Measurements from ENCODE around the gene PLVAP.

The PLVAP gene, protein sequence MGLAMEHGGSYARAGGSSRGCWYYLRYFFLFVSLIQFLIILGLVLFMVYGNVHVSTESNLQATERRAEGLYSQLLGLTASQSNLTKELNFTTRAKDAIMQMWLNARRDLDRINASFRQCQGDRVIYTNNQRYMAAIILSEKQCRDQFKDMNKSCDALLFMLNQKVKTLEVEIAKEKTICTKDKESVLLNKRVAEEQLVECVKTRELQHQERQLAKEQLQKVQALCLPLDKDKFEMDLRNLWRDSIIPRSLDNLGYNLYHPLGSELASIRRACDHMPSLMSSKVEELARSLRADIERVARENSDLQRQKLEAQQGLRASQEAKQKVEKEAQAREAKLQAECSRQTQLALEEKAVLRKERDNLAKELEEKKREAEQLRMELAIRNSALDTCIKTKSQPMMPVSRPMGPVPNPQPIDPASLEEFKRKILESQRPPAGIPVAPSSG

DNA sequence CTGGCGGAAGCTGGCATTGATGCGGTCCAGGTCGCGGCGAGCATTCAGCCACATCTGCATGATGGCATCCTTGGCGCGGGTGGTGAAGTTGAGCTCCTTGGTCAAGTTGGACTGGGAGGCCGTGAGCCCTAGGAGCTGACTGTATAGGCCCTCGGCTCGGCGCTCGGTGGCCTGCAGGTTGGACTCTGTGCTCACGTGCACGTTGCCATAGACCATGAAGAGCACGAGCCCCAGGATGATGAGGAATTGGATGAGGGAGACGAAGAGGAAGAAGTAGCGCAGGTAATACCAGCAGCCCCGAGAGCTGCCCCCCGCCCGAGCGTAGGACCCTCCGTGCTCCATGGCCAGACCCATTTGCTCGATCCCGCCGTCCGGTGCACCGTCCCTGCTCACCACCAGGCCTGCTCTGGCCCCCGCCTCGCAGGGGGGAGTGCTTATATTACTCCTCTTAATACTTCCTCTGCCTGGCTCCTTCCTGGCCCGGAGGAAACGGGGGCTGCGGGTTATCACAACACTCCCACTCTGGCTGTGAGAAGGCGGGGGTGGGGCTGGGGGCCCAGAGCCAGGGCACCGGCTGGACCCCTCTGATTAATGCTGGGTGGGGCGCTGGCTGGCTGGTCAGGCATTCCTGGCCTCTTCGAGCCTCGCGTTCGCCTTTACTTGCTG lies at the start of gene PLVAP:
PLVAP (minus strand) TSS at position 408 of the 666 bp plus-strand sequence; CDS start at position 354, 54 bp downstream.
- Mint-ChIP-seq H3K9me3 (no peaks in the 10 kb centered on the region), H3K27me3 (peaks cover 59% of the 10 kb centered on the region), H3K4me1 (peaks cover 20% of the 10 kb centered on the region), H3K4me3 (no peak within 1 kb of the TSS), H3K36me3 (no peaks in the 10 kb centered on the region), H3K27ac (no peak within 1 kb of the TSS)
- no peak for ATAC-seq

GRCh38 chr19:17424743-17425365 lies 47.7 kb upstream of the PLVAP start:
- H3K27ac Mint-ChIP-seq = no peak overlapping the region
- ATAC-seq = peak; percentile 52
- peaks cover 6% of the 10 kb centered on the region for H3K36me3 Mint-ChIP-seq
- peaks cover 16% of the 10 kb centered on the region for H3K4me1 Mint-ChIP-seq
- H3K9me3 Mint-ChIP-seq = no peaks in the 10 kb centered on the region
- H3K27me3 Mint-ChIP-seq = no peaks in the 10 kb centered on the region
- H3K4me3 Mint-ChIP-seq = no peak overlapping the region

DNA sequence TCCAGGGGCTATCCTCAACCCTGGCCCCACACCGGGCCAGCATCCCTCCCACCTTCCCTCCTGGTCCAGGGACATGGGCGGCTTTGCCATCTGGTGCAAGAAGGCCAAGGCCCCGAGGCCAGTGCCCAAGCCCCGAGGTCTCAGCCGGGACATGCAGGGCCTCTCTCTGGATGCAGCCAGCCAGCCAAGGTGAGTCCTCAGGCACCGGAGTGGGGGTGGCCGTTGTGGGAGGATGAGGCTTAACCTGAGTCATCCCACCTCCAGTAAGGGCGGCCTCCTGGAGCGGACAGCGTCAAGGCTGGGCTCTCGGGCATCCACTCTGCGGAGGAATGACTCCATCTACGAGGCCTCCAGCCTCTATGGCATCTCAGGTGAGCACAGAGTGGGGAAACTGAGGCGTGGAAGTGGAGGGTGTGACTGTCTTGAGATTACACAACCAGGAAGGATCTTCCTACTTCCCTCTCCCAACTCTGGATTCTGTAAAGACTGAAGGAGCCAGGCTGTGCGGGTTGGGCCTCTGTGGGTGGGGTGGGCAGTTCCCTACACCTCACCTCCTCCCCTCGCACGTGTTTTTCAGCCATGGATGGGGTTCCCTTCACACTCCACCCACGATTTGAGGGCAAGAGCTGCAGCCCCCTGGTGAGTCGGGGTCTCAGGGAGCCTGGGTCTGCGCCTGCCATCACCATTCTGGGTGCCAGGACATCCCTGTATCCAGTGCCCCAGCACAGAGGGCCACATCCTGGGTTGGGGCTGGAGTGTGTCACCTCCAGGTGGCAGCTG lies 46.5 kb upstream of the PLVAP start:
- no peaks in the 10 kb centered on the region for H3K9me3 Mint-ChIP-seq
- ATAC-seq = no peak
- no peak overlapping the region for H3K4me3 Mint-ChIP-seq
- peaks cover 6% of the 10 kb centered on the region for H3K36me3 Mint-ChIP-seq
- H3K27ac Mint-ChIP-seq = no peak overlapping the region
- no peaks in the 10 kb centered on the region for H3K27me3 Mint-ChIP-seq
- H3K4me1 Mint-ChIP-seq = peaks cover 24% of the 10 kb centered on the region

- H3K4me1 Mint-ChIP-seq = peaks cover 24% of the 10 kb centered on the region
- no peak overlapping the region for H3K4me3 Mint-ChIP-seq
- H3K36me3 Mint-ChIP-seq = peaks cover 9% of the 10 kb centered on the region
- H3K27me3 Mint-ChIP-seq = no peaks in the 10 kb centered on the region
- H3K9me3 Mint-ChIP-seq = no peaks in the 10 kb centered on the region
- ATAC-seq = no peak
- H3K27ac Mint-ChIP-seq = no peak overlapping the region
Observed at GRCh38 chr19:17421942-17422341, 44.8 kb upstream of the PLVAP start.

GRCh38 chr19:17420475-17420924 lies 43.4 kb upstream of the PLVAP start:
- ATAC-seq = peak; percentile 37
- Mint-ChIP-seq H3K4me3 (peak overlapping the region; percentile 94), H3K36me3 (peaks cover 19% of the 10 kb centered on the region), H3K9me3 (no peaks in the 10 kb centered on the region), H3K4me1 (peaks cover 24% of the 10 kb centered on the region), H3K27me3 (no peaks in the 10 kb centered on the region), H3K27ac (peak overlapping the region; percentile 90)

- Mint-ChIP-seq H3K36me3 (peaks cover 25% of the 10 kb centered on the region), H3K9me3 (no peaks in the 10 kb centered on the region), H3K4me1 (peaks cover 21% of the 10 kb centered on the region), H3K27ac (peak within 1 kb of the TSS; percentile 90), H3K27me3 (no peaks in the 10 kb centered on the region), H3K4me3 (peak within 1 kb of the TSS; percentile 94)
- ATAC-seq = peak; percentile 98
Observed at GRCh38 chr19:17419621-17420474, 42.7 kb upstream of the PLVAP start, which contains the start of gene MVB12A. Gene MVB12A, plus strand, starts transcription at chr19:17420047. Its CDS starts 89 bp downstream, at chr19:17420136.

- Mint-ChIP-seq H3K27me3 (no peaks in the 10 kb centered on the region), H3K27ac (peak overlapping the region; percentile 90), H3K4me3 (peak overlapping the region; percentile 94), H3K4me1 (peaks cover 18% of the 10 kb centered on the region), H3K36me3 (peaks cover 25% of the 10 kb centered on the region), H3K9me3 (no peaks in the 10 kb centered on the region)
- no peak for ATAC-seq
Observed at GRCh38 chr19:17419154-17419620, 42.0 kb upstream of the PLVAP start.

DNA sequence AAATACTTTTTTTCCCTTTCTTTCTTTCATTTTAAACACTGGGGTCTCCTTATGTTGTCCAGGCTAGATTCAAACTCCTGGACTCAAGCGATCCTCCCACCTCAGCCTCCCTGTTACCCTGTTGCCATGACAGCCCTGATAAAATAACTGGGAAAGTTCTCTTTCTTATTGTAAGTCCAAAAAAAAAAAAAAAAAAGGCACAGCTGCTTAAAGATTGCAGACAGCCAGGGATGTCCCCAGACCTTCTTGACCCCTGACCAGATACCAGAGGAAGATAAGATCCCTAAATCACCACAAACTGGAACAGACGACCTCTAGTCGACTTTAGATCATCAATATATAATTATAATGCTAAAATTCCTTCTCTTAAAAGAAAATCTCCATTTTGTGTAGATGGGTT lies 41.6 kb upstream of the PLVAP start:
- no peak for ATAC-seq
- Mint-ChIP-seq H3K9me3 (no peaks in the 10 kb centered on the region), H3K4me3 (peak overlapping the region; percentile 23), H3K27me3 (no peaks in the 10 kb centered on the region), H3K4me1 (peaks cover 18% of the 10 kb centered on the region), H3K36me3 (peaks cover 25% of the 10 kb centered on the region), H3K27ac (peak overlapping the region; percentile 90)

DNA sequence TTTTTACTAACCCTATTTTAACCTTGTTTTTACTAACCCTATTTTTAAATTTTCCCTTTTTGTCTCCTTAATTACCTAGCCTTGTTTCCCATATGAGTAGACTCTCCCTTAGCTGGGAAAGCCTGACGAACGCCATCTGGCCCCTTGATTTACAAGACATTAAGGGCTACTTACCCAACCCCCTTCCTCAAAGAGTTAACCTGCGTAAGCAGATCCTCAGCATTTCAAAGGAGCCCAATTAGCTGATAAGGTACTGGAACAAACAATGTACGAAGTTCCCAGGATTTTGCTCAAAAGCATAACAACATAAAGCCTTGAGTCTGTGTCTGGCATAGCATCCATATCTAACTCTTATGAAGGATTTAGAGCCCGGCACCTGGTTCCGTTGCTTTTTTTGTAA lies 38.0 kb upstream of the PLVAP start:
- Mint-ChIP-seq H3K4me3 (no peak overlapping the region), H3K36me3 (peaks cover 35% of the 10 kb centered on the region), H3K9me3 (no peaks in the 10 kb centered on the region), H3K27ac (no peak overlapping the region), H3K4me1 (peaks cover 23% of the 10 kb centered on the region), H3K27me3 (no peaks in the 10 kb centered on the region)
- ATAC-seq = no peak

DNA sequence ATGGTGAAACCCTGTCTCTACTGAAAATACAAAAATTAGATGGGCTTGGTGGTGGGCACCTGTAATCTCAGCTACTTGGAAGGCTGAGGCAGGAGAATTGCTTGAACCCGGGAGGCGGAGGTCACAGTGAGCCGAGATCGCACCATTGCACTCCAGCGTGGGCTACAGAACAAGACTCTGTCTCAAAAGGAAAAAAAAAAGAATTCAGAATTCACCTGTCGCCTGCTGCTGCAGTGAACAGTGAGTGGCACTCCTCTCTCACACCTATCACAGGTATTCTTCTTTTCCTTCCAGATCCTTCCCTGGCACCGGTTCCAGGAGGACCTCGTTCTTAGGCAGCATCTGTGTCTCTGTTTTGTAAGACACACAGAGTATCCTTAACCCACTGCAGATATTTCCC lies 37.0 kb upstream of the PLVAP start:
- Mint-ChIP-seq H3K9me3 (no peaks in the 10 kb centered on the region), H3K27me3 (no peaks in the 10 kb centered on the region), H3K4me3 (no peak overlapping the region), H3K4me1 (peaks cover 17% of the 10 kb centered on the region), H3K36me3 (peaks cover 35% of the 10 kb centered on the region), H3K27ac (no peak overlapping the region)
- ATAC-seq = no peak

GRCh38 chr19:17411801-17412200 lies 34.7 kb upstream of the PLVAP start:
- Mint-ChIP-seq H3K4me1 (peaks cover 27% of the 10 kb centered on the region), H3K4me3 (no peak overlapping the region), H3K27me3 (no peaks in the 10 kb centered on the region), H3K9me3 (no peaks in the 10 kb centered on the region), H3K27ac (no peak overlapping the region), H3K36me3 (peaks cover 30% of the 10 kb centered on the region)
- no peak for ATAC-seq

- Mint-ChIP-seq H3K4me3 (no peak overlapping the region), H3K27ac (no peak overlapping the region), H3K27me3 (no peaks in the 10 kb centered on the region), H3K4me1 (peaks cover 39% of the 10 kb centered on the region), H3K9me3 (no peaks in the 10 kb centered on the region), H3K36me3 (peaks cover 17% of the 10 kb centered on the region)
- no peak for ATAC-seq
Observed at GRCh38 chr19:17409990-17410389, 32.8 kb upstream of the PLVAP start.

GRCh38 chr19:17406887-17407196 lies 29.7 kb upstream of the PLVAP start:
- H3K27me3 Mint-ChIP-seq = no peaks in the 10 kb centered on the region
- H3K36me3 Mint-ChIP-seq = peaks cover 20% of the 10 kb centered on the region
- peak overlapping the region; percentile 84 for H3K4me3 Mint-ChIP-seq
- no peaks in the 10 kb centered on the region for H3K9me3 Mint-ChIP-seq
- H3K4me1 Mint-ChIP-seq = peaks cover 47% of the 10 kb centered on the region
- ATAC-seq = peak; percentile 42
- H3K27ac Mint-ChIP-seq = peak overlapping the region; percentile 90
